IMR-90 (cell line): ENCODE results near the gene CCDC51. TPM values are rescaled to one million over a fixed set of nuclear protein-coding genes. Genes with fewer than 3 reads are reported as not detected.

Experiments used
- ATAC-seq: fragments of 200-7000 bp; cut with Tn5 transposase; 2 replicates; pipeline ENCODE4 v1.9.1; 2020; ENCODE audit warnings: low read depth, mild to moderate bottlenecking, moderate library complexity
- BruUV-seq: library from RNA; stranded (reverse); fragments of 400-500 nt; replicated peaks from 2 replicates; lab custom pipeline; 2021; lab: Mats Ljungman, UMichigan
- CTCF ChIA-PET: fragments of 300-600 bp; formaldehyde crosslinking; extraction: SDS; loops from one replicate; lab custom pipeline; 2021; ENCODE audit warnings: antibody characterized with exemption; lab: Yijun Ruan, JAX
- POLR2A ChIA-PET: fragments of 300-600 bp; sonication (Branson Sonifier 250); formaldehyde crosslinking; loops from one replicate; lab custom pipeline; 2022; ENCODE audit warnings: antibody characterized with exemption; ENCODE audit not compliant: unreplicated experiment; lab: Charles Lee
- DNase-seq: peaks from one replicate; pipeline ENCODE4 v3.0.0; 2013
- H2AFZ ChIP-seq: replicated peaks from 2 replicates; pipeline ENCODE3; 2013; ENCODE audit warnings: low read length, mild to moderate bottlenecking; ENCODE audit not compliant: poor library complexity
- H2AK5ac ChIP-seq: 2 replicates; pipeline ENCODE4 v1.6.1; 2013; ENCODE audit warnings: low read depth, low read length, inconsistent platforms
- H2AK9ac ChIP-seq: replicated peaks from 2 replicates; pipeline ENCODE3; 2013; ENCODE audit warnings: mild to moderate bottlenecking, low read depth, low read length, moderate library complexity; ENCODE audit not compliant: poor library complexity
- H2BK120ac ChIP-seq: 2 replicates; pipeline ENCODE4 v1.6.1; 2013; ENCODE audit warnings: low read depth, low read length, inconsistent platforms
- H2BK15ac ChIP-seq: 3 replicates; pipeline ENCODE4 v1.6.1; 2013; ENCODE audit warnings: low read depth, low read length, inconsistent platforms
- H2BK20ac ChIP-seq: 2 replicates; pipeline ENCODE4 v1.6.1; 2013; ENCODE audit warnings: low read depth, mild to moderate bottlenecking, inconsistent platforms, low read length, moderate library complexity
- H2BK5ac ChIP-seq: 2 replicates; pipeline ENCODE4 v1.6.1; 2013; ENCODE audit warnings: mild to moderate bottlenecking, low read depth, low read length, inconsistent platforms; ENCODE audit not compliant: poor library complexity, severe bottlenecking
- H3K14ac ChIP-seq: replicated peaks from 2 replicates; pipeline ENCODE4 v1.6.1; 2013; ENCODE audit warnings: low read depth, low read length, inconsistent platforms
- H3K18ac ChIP-seq: 2 replicates; pipeline ENCODE4 v1.6.1; 2013; ENCODE audit warnings: low read depth, low read length, control low read depth
- H3K23ac ChIP-seq: 2 replicates; pipeline ENCODE4 v1.6.1; 2013; ENCODE audit warnings: low read depth, low read length, inconsistent platforms
- H3K27ac ChIP-seq: 2 replicates; pipeline ENCODE4 v1.5.1; 2013; ENCODE audit warnings: mild to moderate bottlenecking, control low read depth, low read length; ENCODE audit not compliant: insufficient read depth
- H3K27me3 ChIP-seq: 2 replicates; pipeline ENCODE4 v1.6.1; 2013; ENCODE audit warnings: low read length; ENCODE audit not compliant: control insufficient read depth, insufficient read depth
- H3K36me3 ChIP-seq: 2 replicates; pipeline ENCODE4 v1.6.1; 2013; ENCODE audit warnings: low read length, mixed read lengths; ENCODE audit not compliant: control insufficient read depth, insufficient read depth
- H3K4ac ChIP-seq: 2 replicates; pipeline ENCODE4 v1.6.1; 2013; ENCODE audit warnings: low read depth, low read length, inconsistent platforms
- H3K4me1 ChIP-seq: 2 replicates; pipeline ENCODE4 v1.6.1; 2013; ENCODE audit warnings: low read length, mixed read lengths; ENCODE audit not compliant: control insufficient read depth, insufficient read depth
- H3K4me2 ChIP-seq: 2 replicates; pipeline ENCODE4 v1.6.1; 2013; ENCODE audit warnings: low read depth, mild to moderate bottlenecking, control low read depth, low read length, moderate library complexity
- H3K4me3 ChIP-seq: 2 replicates; pipeline ENCODE4 v1.5.1; 2013; ENCODE audit warnings: low read depth, mild to moderate bottlenecking, control low read depth, low read length, moderate library complexity; ENCODE audit not compliant: insufficient read depth
- H3K56ac ChIP-seq: 2 replicates; pipeline ENCODE4 v1.6.1; 2013; ENCODE audit warnings: low read length, inconsistent platforms; ENCODE audit not compliant: insufficient read depth; ENCODE audit errors: extremely low read depth
- H3K79me1 ChIP-seq, 2 experiments: 2 replicates each; pipeline ENCODE4 v1.6.1; 2013; ENCODE audit warnings: low read length in 2 of 2, inconsistent platforms in 1 of 2, low read depth in 1 of 2
- H3K9ac ChIP-seq: 2 replicates; pipeline ENCODE4 v1.6.1; 2013; ENCODE audit warnings: low read depth, low read length, control low read depth
- H3K9me1 ChIP-seq: 2 replicates; pipeline ENCODE4 v1.6.1; 2013; ENCODE audit warnings: low read length, inconsistent platforms; ENCODE audit not compliant: insufficient read depth
- H3K9me3 ChIP-seq: 2 replicates; pipeline ENCODE4 v1.6.1; 2013; ENCODE audit warnings: low read length; ENCODE audit not compliant: control insufficient read depth, insufficient read depth
- H4K20me1 ChIP-seq: 2 replicates; pipeline ENCODE4 v1.6.1; 2013; ENCODE audit warnings: low read length, inconsistent platforms; ENCODE audit not compliant: insufficient read depth
- H4K5ac ChIP-seq: 2 replicates; pipeline ENCODE4 v1.6.1; 2013; ENCODE audit warnings: mild to moderate bottlenecking, low read depth, low read length, control low read depth
- H4K8ac ChIP-seq, 2 experiments: 2 replicates each; pipeline ENCODE4 v1.6.1; 2013; ENCODE audit warnings: low read depth in 2 of 2, low read length in 2 of 2, control low read depth in 1 of 2, inconsistent platforms in 1 of 2
- H4K91ac ChIP-seq: 2 replicates; pipeline ENCODE4 v1.6.1; 2013; ENCODE audit warnings: low read depth, low read length, inconsistent platforms; ENCODE audit not compliant: insufficient read depth
- POLR2A ChIP-seq: IDR thresholded peaks from 2 replicates; pipeline ENCODE4 v1.6.1; 2012; ENCODE audit warnings: mild to moderate bottlenecking, low read depth, low read length
- RCOR1 ChIP-seq: IDR thresholded peaks from 2 replicates; pipeline ENCODE4 v1.6.1; 2012; ENCODE audit warnings: mild to moderate bottlenecking, low read length, improper control_type of control experiment; ENCODE audit not compliant: insufficient replicate concordance
- WGBS, 2 experiments: methylation state at CpG; one replicate each; pipeline versions ENCODE4 v1.1.5 to v1.1.7; 2013; ENCODE audit warnings: missing lambda C conversion rate in 2 of 2; ENCODE audit not compliant: insufficient read length in 1 of 2; ENCODE audit errors: extremely low coverage in 2 of 2; 5-methylcytosine and 5-hydroxymethylcytosine counted together
- dilution Hi-C: fragments of 300-500 bp; cut with HindIII; formaldehyde crosslinking; loops from one replicate; pipeline ENCODE4 v1.14.3; 2018; ENCODE audit warnings: low sequenced_read_pairs; ENCODE audit not compliant: unreplicated experiment
- in situ Hi-C: fragments of 300-500 bp; cut with MboI; formaldehyde crosslinking; loops from 3 replicates; pipeline ENCODE4 v1.14.3; 2019; ENCODE audit warnings: low sequenced_read_pairs, inconsistent platforms, mixed read lengths
- intact Hi-C: fragments of 100-400 bp; cut with micrococcal nuclease; formaldehyde crosslinking; loops from 2 replicates; pipeline ENCODE4 v1.10.0; 2022
- polyA plus RNA-seq, 3 experiments: library from polyadenylated mRNA; depleted of rRNA; stranded (reverse); fragments of >200 nt; gene quantifications; 2 replicates each; pipeline ENCODE4 v1.2.3, GENCODE V29; 2012; ENCODE audit warnings: low replicate concordance in 1 of 3
- total RNA-seq: library from RNA; depleted of rRNA; stranded (reverse); fragments of >200 nt; gene quantifications from 2 replicates; pipeline ENCODE4 v1.2.3, GENCODE V29; 2012
- TF ChIP-seq, protein P1 (sequence below): fragments of 150-350 bp; IDR thresholded peaks from 2 replicates; pipeline ENCODE4 v1.6.1; 2017; ENCODE audit warnings: mild to moderate bottlenecking, antibody characterized with exemption, low read length, low read depth

Gene CCDC51
- total and polyA plus RNA-seq, 2 of the 4 experiments (the other 2 are of a cell fraction), result 11.0 to 16.1 TPM

DNA sequence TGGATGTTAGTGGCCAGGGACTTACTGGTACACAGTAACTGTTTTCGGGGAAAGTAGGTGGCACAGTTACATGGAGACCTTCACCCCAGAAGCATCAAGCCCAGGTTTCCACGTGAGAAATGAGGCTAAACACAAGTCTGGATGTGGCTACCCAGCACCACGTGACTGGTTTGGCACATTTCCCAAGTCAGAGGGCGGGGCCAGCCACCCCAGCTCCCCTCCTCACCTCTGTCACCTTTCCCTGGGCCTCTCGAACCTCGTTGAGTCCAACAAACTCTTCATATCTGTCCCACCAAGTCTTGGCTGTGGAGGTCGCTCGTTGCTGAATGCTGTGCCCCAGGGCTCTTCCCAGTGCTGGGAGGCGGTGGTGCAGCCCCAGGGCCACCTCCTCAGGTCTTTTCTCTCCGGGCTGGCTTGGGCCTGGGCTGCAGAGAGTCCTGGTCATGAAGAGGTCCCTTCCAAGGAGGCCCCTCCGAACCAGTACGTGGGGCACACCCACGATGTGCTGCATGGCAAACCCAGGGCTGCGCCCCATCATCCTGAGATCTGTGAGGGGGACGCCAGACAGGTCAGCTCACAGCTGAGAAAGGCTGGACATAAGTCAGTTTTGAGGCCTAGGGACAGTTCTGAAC is 5.2 kb downstream of the CCDC51 start:
- no peak for ATAC-seq
- CTCF ChIA-PET, result interaction anchor here (1.1 to 2.7 kb wide), 2 partner anchors 27 to 34 kb away, joined by 3 to 16 read pairs; no protein-coding TSS in a partner anchor

More for the DNA sequence above, 5.2 kb downstream of the CCDC51 start:
- Histone ChIP-seq H2BK5ac (no peak overlapping the region), H3K14ac (no peak overlapping the region), H3K9me3 (no peaks in the 10 kb centered on the region), H3K79me1 (peaks cover 18 to 34% of the 10 kb centered on the region in 2 experiments), H3K27ac (no peak overlapping the region), H3K4me3 (no peak overlapping the region), H2AFZ (no peak overlapping the region), H4K8ac (no peak overlapping the region), H3K9me1 (peaks cover 4% of the 10 kb centered on the region; the same call in 1 of the 2 replicates), H3K4ac (no peak overlapping the region), H3K56ac (no peak overlapping the region), H2BK20ac (no peak overlapping the region), H4K91ac (no peak overlapping the region), H3K4me2 (no peak overlapping the region), H2AK5ac (no peak overlapping the region), H2BK120ac (no peak overlapping the region), H2AK9ac (peak overlapping the region; percentile 33), H3K27me3 (no peaks in the 10 kb centered on the region), H3K36me3 (peaks cover 18% of the 10 kb centered on the region), H4K5ac (no peak overlapping the region), H3K4me1 (peaks cover 4% of the 10 kb centered on the region; the same call in 1 of the 2 replicates), H2BK15ac (no peak overlapping the region), H4K20me1 (no peaks in the 10 kb centered on the region; the same call in 1 of the 2 replicates), H3K9ac (no peak overlapping the region), H3K18ac (no peak overlapping the region), H3K23ac (no peak overlapping the region)
- intact Hi-C loops (no loop called here), dilution Hi-C loops (no loop called here), in situ Hi-C loops (loop anchor here (5.0 kb wide), 2 partner anchors 32 to 162 kb away; no protein-coding TSS in a partner anchor)
- POLR2A ChIA-PET, result no interaction called here
- no TSS peak for BruUV-seq
- DNase-seq, result no peak
- TF ChIP-seq, protein P1, sequence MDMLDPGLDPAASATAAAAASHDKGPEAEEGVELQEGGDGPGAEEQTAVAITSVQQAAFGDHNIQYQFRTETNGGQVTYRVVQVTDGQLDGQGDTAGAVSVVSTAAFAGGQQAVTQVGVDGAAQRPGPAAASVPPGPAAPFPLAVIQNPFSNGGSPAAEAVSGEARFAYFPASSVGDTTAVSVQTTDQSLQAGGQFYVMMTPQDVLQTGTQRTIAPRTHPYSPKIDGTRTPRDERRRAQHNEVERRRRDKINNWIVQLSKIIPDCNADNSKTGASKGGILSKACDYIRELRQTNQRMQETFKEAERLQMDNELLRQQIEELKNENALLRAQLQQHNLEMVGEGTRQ, result peak; percentile 61
- TF ChIP-seq RCOR1, result no peak
- no peak for TF ChIP-seq POLR2A
- WGBS, 2 experiments, result 56% methylated on average over 7 of the region's 15 CpGs; no CpG with 5 or more reads in 1 of the 2 experiments
